Mesothelial cell of epicardium (in vitro differentiated cells): ENCODE data around the gene NODAL. TPM values are rescaled to one million over a fixed set of nuclear protein-coding genes. Genes with fewer than 3 reads are reported as not detected.

Experiments used
- DNase-seq, 2 experiments: peaks; one replicate each; pipeline ENCODE4 v3.0.0; 2021; ENCODE audit warnings: low spot score in 2 of 2; ENCODE audit not compliant: unreplicated experiment in 2 of 2
- H3K27ac Mint-ChIP-seq: 2 replicates; pipeline ENCODE4 v1.8.0; 2021; ENCODE audit warnings: mixed read lengths
- H3K27me3 Mint-ChIP-seq: 2 replicates; pipeline ENCODE4 v1.8.0; 2021; ENCODE audit warnings: low read depth, mixed read lengths
- H3K36me3 Mint-ChIP-seq: 2 replicates; pipeline ENCODE4 v1.8.0; 2021; ENCODE audit warnings: mixed read lengths
- H3K4me1 Mint-ChIP-seq: 2 replicates; pipeline ENCODE4 v1.8.0; 2021; ENCODE audit warnings: mixed read lengths
- H3K4me3 Mint-ChIP-seq: 2 replicates; pipeline ENCODE4 v1.8.0; 2021; ENCODE audit warnings: mild to moderate bottlenecking, moderate library complexity, mixed read lengths
- H3K9me3 Mint-ChIP-seq: 2 replicates; pipeline ENCODE4 v1.8.0; 2021; ENCODE audit warnings: mixed read lengths
- total RNA-seq: library from RNA; stranded (reverse); gene quantifications from 3 replicates; pipeline ENCODE4 v1.2.1, GENCODE V29; 2021
- TF ChIP-seq, protein P1 (sequence below): fragments of 200-600 bp; sonication (generic); IDR thresholded peaks from one replicate; pipeline ENCODE4 v1.5.0; 2021; ENCODE audit warnings: antibody characterized with exemption; ENCODE audit not compliant: unreplicated experiment

The NODAL gene
- total RNA-seq, 1 donor from 2014 or later = not detected

GRCh38 chr10:70481105-70481504, 39.6 kb upstream of the NODAL start:
- H3K27me3 Mint-ChIP-seq = peaks cover 42% of the 10 kb centered on the region
- no peak for DNase-seq

DNA sequence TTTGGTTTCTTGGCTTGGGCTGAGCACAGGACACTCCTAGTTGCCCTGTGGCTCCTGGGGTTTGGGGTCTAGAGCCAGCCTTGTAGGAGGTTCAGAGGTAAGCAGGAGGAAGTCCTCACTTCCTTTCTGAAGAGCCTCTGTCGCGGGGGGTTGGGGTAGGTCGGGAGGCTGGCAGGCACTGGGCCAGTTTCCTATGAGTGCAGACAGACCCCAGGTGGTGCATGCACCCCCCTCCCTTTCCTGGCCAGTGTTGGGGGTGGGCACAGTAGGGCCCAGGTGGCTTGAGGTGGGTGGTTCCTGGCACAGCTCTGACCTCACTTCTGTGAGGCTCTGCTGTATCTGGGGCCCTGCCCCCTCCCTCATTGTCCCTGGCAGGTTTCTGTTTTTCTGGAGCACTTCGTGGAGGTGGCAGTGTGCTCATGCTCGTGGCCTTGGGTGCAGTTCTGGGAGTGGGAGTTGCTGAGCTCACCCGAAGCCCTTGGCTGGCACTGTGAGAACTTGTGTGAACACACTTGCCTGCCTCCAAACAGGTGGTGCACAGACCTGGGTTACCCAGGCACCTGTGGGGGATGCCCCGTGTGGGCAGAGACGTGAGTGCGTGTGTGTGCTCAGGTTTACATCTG, 38.9 kb upstream of the NODAL start:
- Mint-ChIP-seq H3K27me3 (peaks cover 50% of the 10 kb centered on the region), H3K4me1 (peaks cover 5% of the 10 kb centered on the region), H3K4me3 (peak overlapping the region; percentile 44), H3K27ac (no peak overlapping the region), H3K36me3 (no peaks in the 10 kb centered on the region), H3K9me3 (no peaks in the 10 kb centered on the region)
- TF ChIP-seq, protein P1, sequence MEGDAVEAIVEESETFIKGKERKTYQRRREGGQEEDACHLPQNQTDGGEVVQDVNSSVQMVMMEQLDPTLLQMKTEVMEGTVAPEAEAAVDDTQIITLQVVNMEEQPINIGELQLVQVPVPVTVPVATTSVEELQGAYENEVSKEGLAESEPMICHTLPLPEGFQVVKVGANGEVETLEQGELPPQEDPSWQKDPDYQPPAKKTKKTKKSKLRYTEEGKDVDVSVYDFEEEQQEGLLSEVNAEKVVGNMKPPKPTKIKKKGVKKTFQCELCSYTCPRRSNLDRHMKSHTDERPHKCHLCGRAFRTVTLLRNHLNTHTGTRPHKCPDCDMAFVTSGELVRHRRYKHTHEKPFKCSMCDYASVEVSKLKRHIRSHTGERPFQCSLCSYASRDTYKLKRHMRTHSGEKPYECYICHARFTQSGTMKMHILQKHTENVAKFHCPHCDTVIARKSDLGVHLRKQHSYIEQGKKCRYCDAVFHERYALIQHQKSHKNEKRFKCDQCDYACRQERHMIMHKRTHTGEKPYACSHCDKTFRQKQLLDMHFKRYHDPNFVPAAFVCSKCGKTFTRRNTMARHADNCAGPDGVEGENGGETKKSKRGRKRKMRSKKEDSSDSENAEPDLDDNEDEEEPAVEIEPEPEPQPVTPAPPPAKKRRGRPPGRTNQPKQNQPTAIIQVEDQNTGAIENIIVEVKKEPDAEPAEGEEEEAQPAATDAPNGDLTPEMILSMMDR = no peak
- DNase-seq = no peak

More at GRCh38 chr10:70481105-70481504, 39.6 kb upstream of the NODAL start:
- TF ChIP-seq, protein P1 = no peak
- Mint-ChIP-seq H3K4me1 (peaks cover 5% of the 10 kb centered on the region), H3K27ac (no peak overlapping the region), H3K4me3 (no peak overlapping the region), H3K36me3 (no peaks in the 10 kb centered on the region), H3K9me3 (no peaks in the 10 kb centered on the region)

- Mint-ChIP-seq H3K36me3 (no peaks in the 10 kb centered on the region), H3K27ac (no peak overlapping the region), H3K4me1 (peaks cover 5% of the 10 kb centered on the region), H3K4me3 (peak overlapping the region; percentile 61), H3K9me3 (no peaks in the 10 kb centered on the region), H3K27me3 (peaks cover 55% of the 10 kb centered on the region)
- no peak for DNase-seq
- TF ChIP-seq, protein P1 = no peak
Measured at GRCh38 chr10:70479626-70480238, 38.3 kb upstream of the NODAL start.

DNA sequence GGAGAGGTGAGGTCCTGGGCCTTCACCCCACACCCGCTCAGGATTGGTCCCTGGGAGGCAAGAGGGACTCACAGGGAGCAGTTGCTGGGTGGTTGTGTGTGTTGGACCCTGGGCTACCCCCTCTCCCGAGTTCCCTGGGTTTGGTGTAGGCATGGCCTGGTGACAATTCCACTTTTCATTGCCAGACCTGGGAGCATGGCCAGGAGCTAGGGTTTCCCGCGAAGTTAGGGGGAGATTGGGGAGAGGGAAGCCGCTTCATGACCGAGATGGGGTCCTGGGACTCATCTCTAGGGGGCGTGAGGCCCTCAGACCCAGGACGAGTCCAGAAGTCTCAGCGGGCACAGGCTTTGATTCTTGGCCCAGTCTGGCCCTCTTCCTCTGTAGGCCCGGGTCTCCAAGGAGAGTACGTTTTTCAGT, 37.7 kb upstream of the NODAL start:
- H3K4me1 Mint-ChIP-seq = peaks cover 5% of the 10 kb centered on the region
- H3K4me3 Mint-ChIP-seq = peak overlapping the region; percentile 61
- H3K27me3 Mint-ChIP-seq = peaks cover 60% of the 10 kb centered on the region
- TF ChIP-seq, protein P1 = no peak
- no peak for DNase-seq
- no peak overlapping the region for H3K27ac Mint-ChIP-seq
- H3K9me3 Mint-ChIP-seq = no peaks in the 10 kb centered on the region
- H3K36me3 Mint-ChIP-seq = no peaks in the 10 kb centered on the region

- TF ChIP-seq, protein P1 = no peak
- H3K27me3 Mint-ChIP-seq = peaks cover 63% of the 10 kb centered on the region
- no peaks in the 10 kb centered on the region for H3K36me3 Mint-ChIP-seq
- H3K27ac Mint-ChIP-seq = no peak within 1 kb of the TSS
- DNase-seq = peak; percentile 41 to 70
- no peaks in the 10 kb centered on the region for H3K9me3 Mint-ChIP-seq
- peak within 1 kb of the TSS; percentile 69 for H3K4me3 Mint-ChIP-seq
- peaks cover 5% of the 10 kb centered on the region for H3K4me1 Mint-ChIP-seq
Measured at GRCh38 chr10:70478191-70479164, 37.0 kb upstream of the NODAL start, which contains the start of gene PALD1. Gene PALD1 (plus strand): TSS chr10:70478767. CDS start chr10:70525952, 47,185 bp downstream.
